ACC112 (cell line): ENCODE measurements around the gene CCNG1.
A peak's percentile ranks its signal among the peaks of the same experiment; 100 is the strongest.
"Not testable (repeated sequence)": the region's sequence is repeated elsewhere in the genome, so short reads cannot be mapped to it uniquely, and the experiment has no call there.

ENCODE experiments used
- H2AFZ ChIP-seq: fragments of 200-600 bp; sonication (generic); one replicate; pipeline ENCODE4 v1.6.0; 2017; ENCODE audit warnings: antibody characterized with exemption, low read length; ENCODE audit not compliant: unreplicated experiment
- H3K27ac ChIP-seq: fragments of 200-600 bp; sonication (generic); 2 replicates; pipeline ENCODE4 v1.5.1; 2014; ENCODE audit warnings: low read depth, mild to moderate bottlenecking, antibody characterized with exemption, low read length, moderate library complexity
- H3K27me3 ChIP-seq: fragments of 200-600 bp; sonication (generic); 2 replicates; pipeline ENCODE4 v1.6.1; 2014; ENCODE audit warnings: mild to moderate bottlenecking, antibody characterized with exemption, low read length, moderate library complexity, mixed read lengths; ENCODE audit not compliant: insufficient read depth
- H3K36me3 ChIP-seq: fragments of 200-600 bp; sonication (generic); 2 replicates; pipeline ENCODE4 v1.6.1; 2016; ENCODE audit warnings: mild to moderate bottlenecking, antibody characterized with exemption, low read length, moderate library complexity, mixed read lengths; ENCODE audit not compliant: insufficient read depth
- H3K4me1 ChIP-seq: fragments of 200-600 bp; sonication (generic); one replicate; pipeline ENCODE4 v1.6.1; 2016; ENCODE audit warnings: low read length, mixed read lengths; ENCODE audit not compliant: insufficient read depth, unreplicated experiment, control insufficient read depth
- H3K4me3 ChIP-seq: fragments of 200-600 bp; sonication (generic); 2 replicates; pipeline ENCODE4 v1.5.1; 2014; ENCODE audit warnings: mild to moderate bottlenecking, low read depth, low read length
- H3K79me2 ChIP-seq: fragments of 200-600 bp; sonication (generic); one replicate; pipeline ENCODE4 v1.6.0; 2016; ENCODE audit warnings: low read length; ENCODE audit not compliant: control insufficient read depth, unreplicated experiment, insufficient read depth

The CCNG1 gene

GRCh38 chr5:163409384-163409783 is 28.0 kb upstream of the CCNG1 start:
- no peak overlapping the region for H3K27ac ChIP-seq
- H3K4me1 ChIP-seq: peaks cover 5% of the 10 kb centered on the region
- H3K36me3 ChIP-seq: no peaks in the 10 kb centered on the region
- H3K27me3 ChIP-seq: peaks cover 25% of the 10 kb centered on the region
- H3K4me3 ChIP-seq: no peak overlapping the region
- no peak overlapping the region for H2AFZ ChIP-seq
- H3K79me2 ChIP-seq: no peaks in the 10 kb centered on the region

GRCh38 chr5:163410505-163410904 is 26.9 kb upstream of the CCNG1 start:
- Histone ChIP-seq H3K27ac (no peak overlapping the region), H2AFZ (no peak overlapping the region), H3K27me3 (peaks cover 31% of the 10 kb centered on the region), H3K79me2 (no peaks in the 10 kb centered on the region), H3K4me3 (no peak overlapping the region), H3K36me3 (no peaks in the 10 kb centered on the region), H3K4me1 (peaks cover 5% of the 10 kb centered on the region)

GRCh38 chr5:163415673-163416072 is 21.7 kb upstream of the CCNG1 start:
- H3K4me3 ChIP-seq, H3K4me1 ChIP-seq, H3K27ac ChIP-seq, H2AFZ ChIP-seq, H3K79me2 ChIP-seq, H3K36me3 ChIP-seq: not testable (repeated sequence)
- peaks cover 50% of the 10 kb centered on the region for H3K27me3 ChIP-seq

- Histone ChIP-seq H3K36me3 (no peaks in the 10 kb centered on the region), H3K27me3 (peaks cover 10% of the 10 kb centered on the region; the same call in 1 of the 2 replicates), H3K27ac (no peak overlapping the region), H2AFZ (no peak overlapping the region), H3K4me3 (no peak overlapping the region), H3K79me2 (no peaks in the 10 kb centered on the region), H3K4me1 (no peaks in the 10 kb centered on the region)
Measured at GRCh38 chr5:163424836-163425235, 12.6 kb upstream of the CCNG1 start.

- H3K4me1 ChIP-seq, H2AFZ ChIP-seq, H3K36me3 ChIP-seq, H3K79me2 ChIP-seq, H3K4me3 ChIP-seq, H3K27ac ChIP-seq: not testable (repeated sequence)
- H3K27me3 ChIP-seq: peaks cover 10% of the 10 kb centered on the region; the same call in 1 of the 2 replicates
Measured at GRCh38 chr5:163426128-163426527, 11.3 kb upstream of the CCNG1 start.

- Histone ChIP-seq H2AFZ (no peak overlapping the region), H3K4me3 (no peak overlapping the region), H3K79me2 (peaks cover under 1% of the 10 kb centered on the region), H3K36me3 (no peaks in the 10 kb centered on the region), H3K27ac (no peak overlapping the region), H3K4me1 (no peaks in the 10 kb centered on the region), H3K27me3 (peaks cover 16% of the 10 kb centered on the region; the same call in 1 of the 2 replicates)
Measured at GRCh38 chr5:163432544-163432943, 4.9 kb upstream of the CCNG1 start.

GRCh38 chr5:163433271-163433670 is 4.1 kb upstream of the CCNG1 start:
- H3K27me3 ChIP-seq: peaks cover 16% of the 10 kb centered on the region; the same call in 1 of the 2 replicates
- H2AFZ ChIP-seq: no peak overlapping the region
- H3K4me3 ChIP-seq: no peak overlapping the region
- no peak overlapping the region for H3K27ac ChIP-seq
- H3K36me3 ChIP-seq: no peaks in the 10 kb centered on the region
- peaks cover under 1% of the 10 kb centered on the region for H3K4me1 ChIP-seq
- peaks cover 8% of the 10 kb centered on the region for H3K79me2 ChIP-seq

GRCh38 chr5:163434401-163434866 is 3.0 kb upstream of the CCNG1 start:
- 0 out of 2 replicates have a peak, but pooled peaks cover 4% of the 10 kb centered on the region for H3K36me3 ChIP-seq
- H2AFZ ChIP-seq: no peak overlapping the region

GRCh38 chr5:163436515-163436914 is 880 bp upstream of the CCNG1 start:
- peaks cover 21% of the 10 kb centered on the region for H3K4me1 ChIP-seq
- H3K36me3 ChIP-seq: peaks cover 23% of the 10 kb centered on the region
- peak overlapping the region; percentile 90 for H3K4me3 ChIP-seq
- H3K27ac ChIP-seq: no peak overlapping the region
- H2AFZ ChIP-seq: peak overlapping the region; percentile 51
- peaks cover 32% of the 10 kb centered on the region for H3K79me2 ChIP-seq
- peaks cover 15% of the 10 kb centered on the region; the same call in 1 of the 2 replicates for H3K27me3 ChIP-seq

More at GRCh38 chr5:163434401-163434866, 3.0 kb upstream of the CCNG1 start:
- Histone ChIP-seq H3K27ac (no peak overlapping the region), H3K4me3 (no peak overlapping the region), H3K4me1 (peaks cover 10% of the 10 kb centered on the region), H3K79me2 (peaks cover 20% of the 10 kb centered on the region), H3K27me3 (peaks cover 16% of the 10 kb centered on the region; the same call in 1 of the 2 replicates)

- H3K4me3 ChIP-seq: peak overlapping the region; percentile 90
- H3K27me3 ChIP-seq: peaks cover 10% of the 10 kb centered on the region; the same call in 1 of the 2 replicates
- H3K36me3 ChIP-seq: peaks cover 27% of the 10 kb centered on the region
- peak overlapping the region; percentile 51 for H2AFZ ChIP-seq
- H3K79me2 ChIP-seq: peaks cover 32% of the 10 kb centered on the region
- no peak overlapping the region for H3K27ac ChIP-seq
- peaks cover 21% of the 10 kb centered on the region for H3K4me1 ChIP-seq
Measured at GRCh38 chr5:163437011-163437308, 435 bp upstream of the CCNG1 start.

- Histone ChIP-seq H3K27me3 (no peaks in the 10 kb centered on the region), H3K36me3 (peaks cover 45% of the 10 kb centered on the region), H3K79me2 (peaks cover 32% of the 10 kb centered on the region), H3K4me3 (peak overlapping the region; percentile 90), H3K4me1 (peaks cover 21% of the 10 kb centered on the region), H3K27ac (no peak overlapping the region), H2AFZ (no peak overlapping the region)
Measured at GRCh38 chr5:163439092-163439425, 1.7 kb downstream of the CCNG1 start.
